NB4 (cell line): Measurements from ENCODE around the gene YARS1.

Experiments
- CTCF ChIP-seq: IDR thresholded peaks from one replicate; pipeline ENCODE4 v1.5.1; 2012; ENCODE audit warnings: low read depth, low read length
- MAX ChIP-seq: IDR thresholded peaks from 2 replicates; pipeline ENCODE4 v1.6.1; 2011; ENCODE audit warnings: low read depth, low read length
- POLR2A ChIP-seq: IDR thresholded peaks from 2 replicates; pipeline ENCODE4 v1.6.1; 2011; ENCODE audit warnings: mild to moderate bottlenecking; ENCODE audit not compliant: insufficient read length; ENCODE audit errors: extremely low read depth

- TF ChIP-seq CTCF (no peak), POLR2A (no peak), MAX (no peak)
Observed at GRCh38 chr1:32784817-32785216, 32.3 kb downstream of the YARS1 start.
